Right cardiac atrium (tissue), 5 donors: ENCODE measurements around the gene NCF4. TPM values are rescaled to one million over a fixed set of nuclear protein-coding genes. Genes with fewer than 3 reads are reported as not detected.

Source experiments
- ATAC-seq, 2 donors: fragments of 200-7000 bp; cut with Tn5 transposase; one replicate each; pipeline versions ENCODE4 v1.8.0 to v1.9.1; 2020; ENCODE audit warnings: moderate library complexity in 2 of 2, mild to moderate bottlenecking in 1 of 2
- DNase-seq, 3 donors: peaks; one replicate each; pipeline ENCODE4 v3.0.0-alpha.2; 2020
- H3K27ac ChIP-seq: one replicate; pipeline ENCODE4 v1.5.1; 2013; ENCODE audit warnings: mild to moderate bottlenecking, low read length, control low read depth, moderate library complexity
- H3K27me3 ChIP-seq: one replicate; pipeline ENCODE4 v1.6.1; 2013; ENCODE audit not compliant: control insufficient read depth, insufficient read depth
- H3K4me1 ChIP-seq: one replicate; pipeline ENCODE4 v1.6.1; 2013; ENCODE audit warnings: low read length; ENCODE audit not compliant: control insufficient read depth, insufficient read depth
- H3K4me3 ChIP-seq: one replicate; pipeline ENCODE4 v1.5.1; 2013; ENCODE audit warnings: low read length, control low read depth
- H3K9me3 ChIP-seq: one replicate; pipeline ENCODE4 v1.6.1; 2013; ENCODE audit warnings: low read length; ENCODE audit not compliant: control insufficient read depth
- WGBS: extraction: QIAGEN DNeasy Blood & Tissue Kit; methylation state at CpG from one replicate; pipeline ENCODE4 v1.1.7; 2013; 5-methylcytosine and 5-hydroxymethylcytosine counted together
- intact Hi-C, 4 donors: fragments of 100-400 bp; cut with DNase I; formaldehyde crosslinking; loops; one replicate each; pipeline versions ENCODE4 v1.11.0 to v1.14.0; 2022 to 2023
- polyA plus RNA-seq: library from polyadenylated mRNA; stranded (reverse); fragments of 200-250 nt; gene quantifications from one replicate; pipeline ENCODE4 v1.2.3, GENCODE V29; 2013
- total RNA-seq, 4 donors: library from RNA; stranded (reverse); fragmentation: NEBNext Ultra II Directional; extraction: Animal tissue kit (Norgen Biotek cat#: 25700); gene quantifications; one replicate each; pipeline ENCODE4 v1.2.1, GENCODE V29; 2021
- donor health status: healthy with polysubstance abuse.
- donor health status: DM: no; HTN: yes; CAD: no.
- donor health status: DM: no; HTN: no; CAD: no.
- donor health status: DM: no; HTN: yes; CAD: no; lungs with severe emphysema.
- donor health status: DM: yes; HTN: yes; CAD: no.

The NCF4 gene
- total and polyA plus RNA-seq, 5 donors: 3.1 to 6.9 (median 6.6) TPM

GRCh38 chr22:36879775-36880174 lies 19.0 kb downstream of the NCF4 start:
- Histone ChIP-seq H3K4me3 (no peak overlapping the region), H3K27ac (no peak overlapping the region), H3K9me3 (no peaks in the 10 kb centered on the region), H3K4me1 (no peaks in the 10 kb centered on the region), H3K27me3 (no peaks in the 10 kb centered on the region)
- DNase-seq (no peak), ATAC-seq (peak in 1 of 2 donors; percentile 65)
- intact Hi-C loops: loop anchor here in 2 of 4 donors (10.0 kb wide), 2 partner anchors 65 to 95 kb away; no protein-coding TSS in a partner anchor
- WGBS: 67% methylated on average over 7 of the region's 7 CpGs

GRCh38 chr22:36881504-36882245 lies 20.9 kb downstream of the NCF4 start:
- Histone ChIP-seq H3K27me3 (no peaks in the 10 kb centered on the region), H3K27ac (no peak overlapping the region), H3K4me3 (no peak overlapping the region), H3K9me3 (no peaks in the 10 kb centered on the region), H3K4me1 (no peaks in the 10 kb centered on the region)
- WGBS: 87% methylated on average over 1 of the region's 1 CpG
- ATAC-seq (no peak), DNase-seq (no peak)
- intact Hi-C loops: loop anchor here in 1 of 4 donors (10.0 kb wide), 1 partner anchor 63 kb away; no protein-coding TSS in a partner anchor

- intact Hi-C loops: loop anchor here in 1 of 4 donors (10.0 kb wide), 1 partner anchor 60 kb away; no protein-coding TSS in a partner anchor
- Histone ChIP-seq H3K9me3 (no peaks in the 10 kb centered on the region), H3K27ac (no peak overlapping the region), H3K4me1 (no peaks in the 10 kb centered on the region), H3K27me3 (no peaks in the 10 kb centered on the region), H3K4me3 (no peak overlapping the region)
- WGBS: 50% methylated on average over 5 of the region's 5 CpGs
- no peak for DNase-seq
- ATAC-seq: peak in 1 of 2 donors; percentile 55
Measured at GRCh38 chr22:36884349-36885158, 23.7 kb downstream of the NCF4 start.

GRCh38 chr22:36885474-36885873 lies 24.7 kb downstream of the NCF4 start:
- Histone ChIP-seq H3K4me1 (no peaks in the 10 kb centered on the region), H3K4me3 (no peak overlapping the region), H3K9me3 (no peaks in the 10 kb centered on the region), H3K27me3 (no peaks in the 10 kb centered on the region), H3K27ac (no peak overlapping the region)
- WGBS: 78% methylated on average over 7 of the region's 7 CpGs
- ATAC-seq (peak; percentile 41 to 53), DNase-seq (no peak)
- intact Hi-C loops: loop anchor here in 1 of 4 donors (10.0 kb wide), 1 partner anchor 59 kb away; no protein-coding TSS in a partner anchor

GRCh38 chr22:36886016-36886415 lies 25.2 kb downstream of the NCF4 start:
- DNase-seq (no peak), ATAC-seq (no peak)
- no peaks in the 10 kb centered on the region for H3K9me3 ChIP-seq
- WGBS: 89% methylated on average over 4 of the region's 4 CpGs
- intact Hi-C loops: loop anchor here in 1 of 4 donors (10.0 kb wide), 1 partner anchor 59 kb away; no protein-coding TSS in a partner anchor
- H3K4me1 ChIP-seq: no peaks in the 10 kb centered on the region
- H3K4me3 ChIP-seq: no peak overlapping the region
- H3K27me3 ChIP-seq: no peaks in the 10 kb centered on the region
- H3K27ac ChIP-seq: no peak overlapping the region

- WGBS: 75% methylated on average over 4 of the region's 4 CpGs
- Histone ChIP-seq H3K4me1 (no peaks in the 10 kb centered on the region), H3K27ac (no peak overlapping the region), H3K27me3 (no peaks in the 10 kb centered on the region), H3K9me3 (no peaks in the 10 kb centered on the region), H3K4me3 (no peak overlapping the region)
- DNase-seq (no peak), ATAC-seq (no peak)
- intact Hi-C loops: loop anchor here in 1 of 4 donors (10.0 kb wide), 1 partner anchor 58 kb away; no protein-coding TSS in a partner anchor
Measured at GRCh38 chr22:36887162-36887561, 26.4 kb downstream of the NCF4 start.

GRCh38 chr22:36891646-36892045 lies 30.8 kb downstream of the NCF4 start:
- Histone ChIP-seq H3K27me3 (no peaks in the 10 kb centered on the region), H3K4me1 (no peaks in the 10 kb centered on the region), H3K27ac (no peak overlapping the region), H3K9me3 (no peaks in the 10 kb centered on the region), H3K4me3 (no peak overlapping the region)
- no peak for DNase-seq
- WGBS: 76% methylated on average over 1 of the region's 1 CpG
- ATAC-seq: no peak
- intact Hi-C loops: no loop called here

GRCh38 chr22:36892292-36892691 lies 31.5 kb downstream of the NCF4 start:
- intact Hi-C loops: no loop called here
- no peak overlapping the region for H3K27ac ChIP-seq
- ATAC-seq (no peak), DNase-seq (no peak)
- H3K4me1 ChIP-seq: no peaks in the 10 kb centered on the region
- H3K4me3 ChIP-seq: no peak overlapping the region
- H3K27me3 ChIP-seq: no peaks in the 10 kb centered on the region
- H3K9me3 ChIP-seq: no peaks in the 10 kb centered on the region
- 42% methylated on average over 2 of the region's 2 CpGs for WGBS

- no peak overlapping the region for H3K27ac ChIP-seq
- H3K9me3 ChIP-seq: no peaks in the 10 kb centered on the region
- WGBS: 72% methylated on average over 3 of the region's 3 CpGs
- H3K27me3 ChIP-seq: no peaks in the 10 kb centered on the region
- DNase-seq (no peak), ATAC-seq (no peak)
- H3K4me3 ChIP-seq: no peak overlapping the region
- no peaks in the 10 kb centered on the region for H3K4me1 ChIP-seq
- intact Hi-C loops: no loop called here
Measured at GRCh38 chr22:36893262-36893661, 32.5 kb downstream of the NCF4 start.

GRCh38 chr22:36894266-36894665 lies 33.5 kb downstream of the NCF4 start:
- Histone ChIP-seq H3K4me3 (no peak overlapping the region), H3K27ac (no peak overlapping the region), H3K4me1 (no peaks in the 10 kb centered on the region), H3K27me3 (no peaks in the 10 kb centered on the region), H3K9me3 (no peaks in the 10 kb centered on the region)
- DNase-seq: no peak
- intact Hi-C loops: no loop called here
- ATAC-seq: no peak
- WGBS: 90% methylated on average over 1 of the region's 1 CpG

- Histone ChIP-seq H3K4me1 (no peaks in the 10 kb centered on the region), H3K4me3 (no peak overlapping the region), H3K27me3 (no peaks in the 10 kb centered on the region), H3K27ac (no peak overlapping the region), H3K9me3 (no peaks in the 10 kb centered on the region)
- DNase-seq: no peak
- intact Hi-C loops: no loop called here
- 65% methylated on average over 3 of the region's 3 CpGs for WGBS
- no peak for ATAC-seq
Measured at GRCh38 chr22:36897611-36898010, 36.8 kb downstream of the NCF4 start.
